ENCODE data around the gene SCAF4.
"Not testable (repeated sequence)": the region's sequence is repeated elsewhere in the genome, so short reads cannot be mapped to it uniquely, and the experiment has no call there.

Gene SCAF4

DNA sequence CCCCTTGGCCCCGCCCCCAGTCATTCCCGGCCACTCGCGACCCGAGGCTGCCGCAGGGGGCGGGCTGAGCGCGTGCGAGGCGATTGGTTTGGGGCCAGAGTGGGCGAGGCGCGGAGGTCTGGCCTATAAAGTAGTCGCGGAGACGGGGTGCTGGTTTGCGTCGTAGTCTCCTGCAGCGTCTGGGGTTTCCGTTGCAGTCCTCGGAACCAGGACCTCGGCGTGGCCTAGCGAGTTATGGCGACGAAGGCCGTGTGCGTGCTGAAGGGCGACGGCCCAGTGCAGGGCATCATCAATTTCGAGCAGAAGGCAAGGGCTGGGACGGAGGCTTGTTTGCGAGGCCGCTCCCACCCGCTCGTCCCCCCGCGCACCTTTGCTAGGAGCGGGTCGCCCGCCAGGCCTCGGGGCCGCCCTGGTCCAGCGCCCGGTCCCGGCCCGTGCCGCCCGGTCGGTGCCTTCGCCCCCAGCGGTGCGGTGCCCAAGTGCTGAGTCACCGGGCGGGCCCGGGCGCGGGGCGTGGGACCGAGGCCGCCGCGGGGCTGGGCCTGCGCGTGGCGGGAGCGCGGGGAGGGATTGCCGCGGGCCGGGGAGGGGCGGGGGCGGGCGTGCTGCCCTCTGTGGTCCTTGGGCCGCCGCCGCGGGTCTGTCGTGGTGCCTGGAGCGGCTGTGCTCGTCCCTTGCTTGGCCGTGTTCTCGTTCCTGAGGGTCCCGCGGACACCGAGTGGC is 72.2 kb downstream of the SCAF4 start, which contains the start of gene SOD1:
TSS of gene SOD1 (plus strand) at position 158 of the 723 bp plus-strand sequence. CDS start at position 235, 77 bp downstream.
- ChIA-PET POLR2A (no interaction called here), CTCF (no interaction called here)
- Histone ChIP-seq H3K36me3 (ENCODE audit: control insufficient read depth in 4 of 4, insufficient read depth in 4 of 4, low read length in 3 of 4) (peaks cover 4 to 23% (median 12%) of the 10 kb centered on the region in 4 experiments), H3K27me3 (replicated peaks in 2 of 5; ENCODE audit: control insufficient read depth in 4 of 5, insufficient read depth in 5 of 5, low read length in 4 of 5) (no peaks in the 10 kb centered on the region), H3K9me3 (ENCODE audit: control extremely low read depth in 1 of 5, control insufficient read depth in 4 of 5, insufficient read depth in 2 of 5, low read depth in 1 of 5, low read length in 4 of 5) (no peaks in the 10 kb centered on the region), H3K27ac (ENCODE audit: insufficient read depth in 1 of 2, low read depth in 1 of 2, low read length in 2 of 2, poor library complexity in 1 of 2, severe bottlenecking in 2 of 2) (peak within 1 kb of the TSS; percentile 40 to 82), H3K4me3 (ENCODE audit: control insufficient read depth in 1 of 7, extremely low read depth in 1 of 7, insufficient read depth in 4 of 7, low read depth in 2 of 7, low read length in 6 of 7) (peak within 1 kb of the TSS; percentile 48 to 91 (median 81)), H3K4me1 (ENCODE audit: control extremely low read depth in 1 of 4, control insufficient read depth in 4 of 4, insufficient read depth in 4 of 4, low read length in 3 of 4) (peaks cover 15 to 24% (median 19%) of the 10 kb centered on the region in 4 experiments)
- peak; percentile 93 to 96 (median 96) for DNase-seq
- WGBS (ENCODE audit: insufficient coverage): under 1% methylated on average over 82 of the region's 87 CpGs

- no peaks in the 10 kb centered on the region for H3K27me3 ChIP-seq (replicated peaks in 2 of 5; ENCODE audit: control insufficient read depth in 4 of 5, insufficient read depth in 5 of 5, low read length in 4 of 5)
- WGBS (ENCODE audit: insufficient coverage): under 1% methylated on average over 18 of the region's 18 CpGs
- H3K4me3 ChIP-seq (ENCODE audit: control insufficient read depth in 1 of 7, extremely low read depth in 1 of 7, insufficient read depth in 4 of 7, low read depth in 2 of 7, low read length in 6 of 7): peak overlapping the region in 6 of 7 experiments; percentile 48 to 91 (median 84)
- peaks cover 4 to 21% (median 10%) of the 10 kb centered on the region in 4 experiments for H3K36me3 ChIP-seq (ENCODE audit: control insufficient read depth in 4 of 4, insufficient read depth in 4 of 4, low read length in 3 of 4)
- H3K4me1 ChIP-seq (ENCODE audit: control extremely low read depth in 1 of 4, control insufficient read depth in 4 of 4, insufficient read depth in 4 of 4, low read length in 3 of 4): peaks cover 15 to 24% (median 19%) of the 10 kb centered on the region in 4 experiments
- ChIA-PET POLR2A (no interaction called here), CTCF (no interaction called here)
- no peaks in the 10 kb centered on the region for H3K9me3 ChIP-seq (ENCODE audit: control extremely low read depth in 1 of 5, control insufficient read depth in 4 of 5, insufficient read depth in 2 of 5, low read depth in 1 of 5, low read length in 4 of 5)
- DNase-seq: no peak
- H3K27ac ChIP-seq (ENCODE audit: insufficient read depth in 1 of 2, low read depth in 1 of 2, low read length in 2 of 2, poor library complexity in 1 of 2, severe bottlenecking in 2 of 2): peak overlapping the region in 1 of 2 experiments; percentile 66
Measured at GRCh38 chr21:31659286-31659535, 72.7 kb downstream of the SCAF4 start.

- no peaks in the 10 kb centered on the region for H3K27me3 ChIP-seq (replicated peaks in 2 of 5; ENCODE audit: control insufficient read depth in 4 of 5, insufficient read depth in 5 of 5, low read length in 4 of 5)
- no peak for DNase-seq
- H3K4me3 ChIP-seq (ENCODE audit: control insufficient read depth in 1 of 7, extremely low read depth in 1 of 7, insufficient read depth in 4 of 7, low read depth in 2 of 7, low read length in 6 of 7): no peak overlapping the region
- no peak overlapping the region for H3K27ac ChIP-seq (ENCODE audit: insufficient read depth in 1 of 2, low read depth in 1 of 2, low read length in 2 of 2, poor library complexity in 1 of 2, severe bottlenecking in 2 of 2)
- CTCF ChIA-PET: no interaction called here
- POLR2A ChIA-PET: no interaction called here
- WGBS (ENCODE audit: insufficient coverage): 100% methylated on average over 7 of the region's 9 CpGs
- H3K36me3 ChIP-seq (ENCODE audit: control insufficient read depth in 4 of 4, insufficient read depth in 4 of 4, low read length in 3 of 4): peaks cover 2 to 9% (median 3%) of the 10 kb centered on the region in 4 experiments
- H3K4me1 ChIP-seq (ENCODE audit: control extremely low read depth in 1 of 4, control insufficient read depth in 4 of 4, insufficient read depth in 4 of 4, low read length in 3 of 4): peaks cover 15 to 24% (median 17%) of the 10 kb centered on the region in 4 experiments
- H3K9me3 ChIP-seq (ENCODE audit: control extremely low read depth in 1 of 5, control insufficient read depth in 4 of 5, insufficient read depth in 2 of 5, low read depth in 1 of 5, low read length in 4 of 5): no peaks in the 10 kb centered on the region
Measured at GRCh38 chr21:31658053-31658452, 73.9 kb downstream of the SCAF4 start.

DNA sequence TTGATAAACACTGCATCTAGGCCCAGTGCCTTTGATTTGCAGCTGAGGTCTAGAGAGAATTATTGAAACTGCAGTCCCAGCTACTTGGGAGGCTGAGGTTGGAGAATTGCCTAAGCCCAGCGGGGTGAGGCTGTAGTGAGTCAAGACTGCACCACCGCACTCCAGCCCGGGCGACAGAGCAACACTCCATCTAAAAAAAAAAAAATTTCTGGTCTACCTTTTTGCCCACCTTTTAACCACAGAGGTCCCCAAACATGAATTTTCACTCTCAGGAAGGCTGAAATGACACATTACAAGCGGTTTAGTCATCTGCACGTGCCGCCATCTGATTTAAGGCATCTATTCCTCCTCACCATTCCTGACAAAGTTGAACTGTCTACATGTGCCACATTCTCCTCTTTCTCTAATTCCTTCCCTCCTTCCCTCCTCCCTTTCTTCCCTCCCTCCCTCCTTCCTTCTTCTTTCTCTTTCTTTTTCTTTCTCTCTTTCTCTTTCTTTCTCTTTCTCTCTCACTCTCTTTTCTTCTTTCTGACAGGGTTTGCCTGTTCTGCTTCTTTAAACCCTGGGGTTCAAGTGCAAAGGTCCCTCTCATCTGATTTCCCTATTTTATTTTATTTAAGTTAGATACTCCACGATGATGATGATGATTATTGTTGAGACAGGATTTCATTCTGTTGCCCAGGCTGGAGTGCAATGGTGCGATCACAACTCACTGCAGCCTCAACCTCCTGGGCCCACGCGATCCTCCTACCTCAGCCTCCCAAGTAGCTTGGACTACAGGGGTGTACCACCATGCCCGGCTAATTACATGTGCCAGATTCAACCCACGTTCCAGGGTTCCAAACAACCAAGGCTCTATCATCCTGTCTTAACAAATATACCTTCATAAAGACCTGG is 75.5 kb downstream of the SCAF4 start:
- 89% methylated on average over 9 of the region's 13 CpGs for WGBS (ENCODE audit: insufficient coverage)
- H3K4me1 ChIP-seq (ENCODE audit: control extremely low read depth in 1 of 4, control insufficient read depth in 4 of 4, insufficient read depth in 4 of 4, low read length in 3 of 4): peaks cover 14 to 22% (median 16%) of the 10 kb centered on the region in 4 experiments
- CTCF ChIA-PET: no interaction called here
- no peak for DNase-seq
- no peaks in the 10 kb centered on the region for H3K27me3 ChIP-seq (replicated peaks in 2 of 5; ENCODE audit: control insufficient read depth in 4 of 5, insufficient read depth in 5 of 5, low read length in 4 of 5)
- H3K27ac ChIP-seq (ENCODE audit: insufficient read depth in 1 of 2, low read depth in 1 of 2, low read length in 2 of 2, poor library complexity in 1 of 2, severe bottlenecking in 2 of 2): no peak overlapping the region
- H3K36me3 ChIP-seq (ENCODE audit: control insufficient read depth in 4 of 4, insufficient read depth in 4 of 4, low read length in 3 of 4): peaks cover 0 to under 1% (median 0%) of the 10 kb centered on the region in 4 experiments
- no peaks in the 10 kb centered on the region for H3K9me3 ChIP-seq (ENCODE audit: control extremely low read depth in 1 of 5, control insufficient read depth in 4 of 5, insufficient read depth in 2 of 5, low read depth in 1 of 5, low read length in 4 of 5)
- POLR2A ChIA-PET: no interaction called here
- no peak overlapping the region for H3K4me3 ChIP-seq (ENCODE audit: control insufficient read depth in 1 of 7, extremely low read depth in 1 of 7, insufficient read depth in 4 of 7, low read depth in 2 of 7, low read length in 6 of 7)

GRCh38 chr21:31654821-31655580 is 76.9 kb downstream of the SCAF4 start:
- peaks cover 5 to 11% (median 7%) of the 10 kb centered on the region in 4 experiments for H3K4me1 ChIP-seq (ENCODE audit: control extremely low read depth in 1 of 4, control insufficient read depth in 4 of 4, insufficient read depth in 4 of 4, low read length in 3 of 4)
- H3K27ac ChIP-seq (ENCODE audit: insufficient read depth in 1 of 2, low read depth in 1 of 2, low read length in 2 of 2, poor library complexity in 1 of 2, severe bottlenecking in 2 of 2); POLR2A ChIA-PET; H3K9me3 ChIP-seq (ENCODE audit: control extremely low read depth in 1 of 5, control insufficient read depth in 4 of 5, insufficient read depth in 2 of 5, low read depth in 1 of 5, low read length in 4 of 5); H3K27me3 ChIP-seq (replicated peaks in 2 of 5; ENCODE audit: control insufficient read depth in 4 of 5, insufficient read depth in 5 of 5, low read length in 4 of 5); H3K36me3 ChIP-seq (ENCODE audit: control insufficient read depth in 4 of 4, insufficient read depth in 4 of 4, low read length in 3 of 4): not testable (repeated sequence)
- peak overlapping the region in 5 of 7 experiments; percentile 15 to 69 (median 46) for H3K4me3 ChIP-seq (ENCODE audit: control insufficient read depth in 1 of 7, extremely low read depth in 1 of 7, insufficient read depth in 4 of 7, low read depth in 2 of 7, low read length in 6 of 7)
- 51% methylated on average over 8 of the region's 21 CpGs for WGBS (ENCODE audit: insufficient coverage)
- DNase-seq: peak in 2 of 3 donors; percentile 52 to 68
- CTCF ChIA-PET: interaction anchor here (1.1 kb wide), 1 partner anchor 83 kb away, joined by 3 read pairs; no protein-coding TSS in a partner anchor

- peaks cover 0 to 7% (median 0%) of the 10 kb centered on the region in 5 experiments for H3K9me3 ChIP-seq (ENCODE audit: control extremely low read depth in 1 of 5, control insufficient read depth in 4 of 5, insufficient read depth in 2 of 5, low read depth in 1 of 5, low read length in 4 of 5)
- ChIA-PET CTCF (interaction anchor here (1.1 kb wide), 1 partner anchor 84 kb away, joined by 3 read pairs; no protein-coding TSS in a partner anchor), POLR2A (no interaction called here)
- peaks cover 5 to 9% (median 7%) of the 10 kb centered on the region in 4 experiments for H3K4me1 ChIP-seq (ENCODE audit: control extremely low read depth in 1 of 4, control insufficient read depth in 4 of 4, insufficient read depth in 4 of 4, low read length in 3 of 4)
- H3K27me3 ChIP-seq (replicated peaks in 2 of 5; ENCODE audit: control insufficient read depth in 4 of 5, insufficient read depth in 5 of 5, low read length in 4 of 5): no peaks in the 10 kb centered on the region
- H3K27ac ChIP-seq (ENCODE audit: insufficient read depth in 1 of 2, low read depth in 1 of 2, low read length in 2 of 2, poor library complexity in 1 of 2, severe bottlenecking in 2 of 2): no peak overlapping the region
- no peak overlapping the region for H3K4me3 ChIP-seq (ENCODE audit: control insufficient read depth in 1 of 7, extremely low read depth in 1 of 7, insufficient read depth in 4 of 7, low read depth in 2 of 7, low read length in 6 of 7)
- WGBS (ENCODE audit: insufficient coverage): 97% methylated on average over 15 of the region's 20 CpGs
- no peak for DNase-seq
- no peaks in the 10 kb centered on the region for H3K36me3 ChIP-seq (ENCODE audit: control insufficient read depth in 4 of 4, insufficient read depth in 4 of 4, low read length in 3 of 4)
Measured at GRCh38 chr21:31654340-31654739, 77.6 kb downstream of the SCAF4 start.

Data from common myeloid progenitor, CD34-positive (primary cell).